GM11168 (cell line): ENCODE data around the gene B4GAT1.
"Not testable (repeated sequence)": the region's sequence is repeated elsewhere in the genome, so short reads cannot be mapped to it uniquely, and the experiment has no call there.

Experiments
- in situ Hi-C: fragments of 300-500 bp; cut with MboI; formaldehyde crosslinking; loops from one replicate; pipeline ENCODE4 v1.12.0; 2022; ENCODE audit warnings: low sequenced_read_pairs; ENCODE audit not compliant: unreplicated experiment

Gene B4GAT1

GRCh38 chr11:66312549-66313320 lies 34.7 kb downstream of the B4GAT1 start:
- in situ Hi-C loops, result no loop called here

GRCh38 chr11:66311965-66312548 lies 35.4 kb downstream of the B4GAT1 start:
- in situ Hi-C loops, result no loop called here

- in situ Hi-C loops, result no loop called here
Measured at GRCh38 chr11:66311470-66311964, 35.9 kb downstream of the B4GAT1 start.

- in situ Hi-C loops, result not testable (repeated sequence)
Measured at GRCh38 chr11:66310803-66311440, 36.5 kb downstream of the B4GAT1 start.

- in situ Hi-C loops, result no loop called here
Measured at GRCh38 chr11:66310324-66310723, 37.1 kb downstream of the B4GAT1 start.

- in situ Hi-C loops, result no loop called here
Measured at GRCh38 chr11:66309475-66309874, 38.0 kb downstream of the B4GAT1 start.

GRCh38 chr11:66302656-66303055 lies 44.8 kb downstream of the B4GAT1 start:
- in situ Hi-C loops, result no loop called here

GRCh38 chr11:66299186-66299585 lies 48.2 kb downstream of the B4GAT1 start:
- in situ Hi-C loops, result no loop called here

- in situ Hi-C loops, result no loop called here
Measured at GRCh38 chr11:66297610-66298009, 49.8 kb downstream of the B4GAT1 start.
